NCI-H82 treated with DMSO at 0.1 percent for 48 hours (cell line): ENCODE measurements around the gene CYP1B1.
A peak's percentile ranks its signal among the peaks of the same experiment; 100 is the strongest.
"Not testable (repeated sequence)": the region's sequence is repeated elsewhere in the genome, so short reads cannot be mapped to it uniquely, and the experiment has no call there.

ENCODE experiments used
- DNase-seq: peaks from one replicate; lab custom pipeline; 2025; ENCODE audit not compliant: unreplicated experiment; lab: John Stamatoyannopoulos, UW

Gene CYP1B1

DNA sequence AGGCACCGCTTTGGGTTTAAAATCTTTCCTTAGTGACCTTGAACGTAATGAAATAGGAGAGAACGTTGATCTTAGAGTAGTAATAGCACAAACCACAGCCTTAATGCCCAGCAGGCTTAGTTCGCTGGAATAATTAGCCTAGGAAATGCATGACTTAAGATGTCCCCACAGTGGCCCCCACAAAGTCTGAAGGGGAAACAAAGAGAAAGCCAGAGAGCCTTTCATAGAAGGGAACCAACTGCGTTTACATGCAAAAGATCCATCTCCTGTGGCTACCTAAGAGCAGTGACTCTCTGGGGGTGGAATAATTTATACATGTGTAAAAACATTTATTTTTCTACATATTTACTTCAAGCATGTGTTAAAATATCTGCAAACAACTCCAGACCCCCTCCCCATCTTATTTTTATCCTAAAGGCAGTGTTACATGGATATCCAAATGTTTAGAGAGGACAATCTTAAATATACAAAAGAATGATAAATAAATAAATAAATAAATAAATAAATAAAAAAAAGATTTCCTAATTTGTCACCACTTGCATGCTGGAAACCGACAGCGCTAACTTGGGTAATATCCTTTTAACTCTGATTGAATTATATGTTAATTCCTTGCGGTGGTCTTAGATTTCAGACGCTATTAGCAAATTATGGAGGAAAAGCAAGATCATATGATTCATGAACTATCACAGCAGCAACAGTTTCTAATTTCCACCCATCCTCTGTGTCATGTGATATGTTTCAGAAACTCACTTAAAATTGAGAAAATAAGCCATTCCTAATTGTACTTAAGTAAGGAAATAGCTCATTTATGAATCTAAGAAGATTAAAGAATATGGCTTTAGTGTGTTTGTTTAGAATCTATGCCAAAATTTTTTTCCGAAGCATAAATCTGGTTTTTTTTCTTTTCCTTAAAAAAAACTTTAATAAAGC lies 23.4 kb upstream of the CYP1B1 start:
- peak; percentile 62 for DNase-seq

- DNase-seq = peak; percentile 32
Measured at GRCh38 chr2:38098421-38099098, 22.6 kb upstream of the CYP1B1 start.

DNA sequence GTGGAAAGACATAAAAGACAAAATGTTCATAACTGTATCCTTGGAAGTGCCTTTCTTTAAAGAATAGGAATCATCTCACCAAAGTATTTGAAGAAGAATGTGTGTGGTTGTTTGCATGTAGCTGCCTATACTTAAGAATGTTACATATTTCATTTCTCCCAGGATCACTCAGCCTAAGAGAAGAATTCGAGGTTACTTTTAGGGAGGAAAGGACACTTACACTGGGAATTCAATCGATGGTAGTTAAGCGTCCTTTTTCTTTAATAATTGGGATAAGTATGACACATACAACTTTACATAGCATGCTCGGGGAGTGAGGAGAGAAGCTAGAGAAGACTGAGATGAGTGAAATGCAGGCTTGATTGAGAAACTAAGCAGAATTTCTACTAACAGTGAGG lies 22.0 kb upstream of the CYP1B1 start:
- no peak for DNase-seq

- peak; percentile 54 for DNase-seq
Measured at GRCh38 chr2:38097258-38097987, 21.5 kb upstream of the CYP1B1 start.

GRCh38 chr2:38095996-38096861 lies 20.3 kb upstream of the CYP1B1 start:
- DNase-seq = peak; percentile 31

DNA sequence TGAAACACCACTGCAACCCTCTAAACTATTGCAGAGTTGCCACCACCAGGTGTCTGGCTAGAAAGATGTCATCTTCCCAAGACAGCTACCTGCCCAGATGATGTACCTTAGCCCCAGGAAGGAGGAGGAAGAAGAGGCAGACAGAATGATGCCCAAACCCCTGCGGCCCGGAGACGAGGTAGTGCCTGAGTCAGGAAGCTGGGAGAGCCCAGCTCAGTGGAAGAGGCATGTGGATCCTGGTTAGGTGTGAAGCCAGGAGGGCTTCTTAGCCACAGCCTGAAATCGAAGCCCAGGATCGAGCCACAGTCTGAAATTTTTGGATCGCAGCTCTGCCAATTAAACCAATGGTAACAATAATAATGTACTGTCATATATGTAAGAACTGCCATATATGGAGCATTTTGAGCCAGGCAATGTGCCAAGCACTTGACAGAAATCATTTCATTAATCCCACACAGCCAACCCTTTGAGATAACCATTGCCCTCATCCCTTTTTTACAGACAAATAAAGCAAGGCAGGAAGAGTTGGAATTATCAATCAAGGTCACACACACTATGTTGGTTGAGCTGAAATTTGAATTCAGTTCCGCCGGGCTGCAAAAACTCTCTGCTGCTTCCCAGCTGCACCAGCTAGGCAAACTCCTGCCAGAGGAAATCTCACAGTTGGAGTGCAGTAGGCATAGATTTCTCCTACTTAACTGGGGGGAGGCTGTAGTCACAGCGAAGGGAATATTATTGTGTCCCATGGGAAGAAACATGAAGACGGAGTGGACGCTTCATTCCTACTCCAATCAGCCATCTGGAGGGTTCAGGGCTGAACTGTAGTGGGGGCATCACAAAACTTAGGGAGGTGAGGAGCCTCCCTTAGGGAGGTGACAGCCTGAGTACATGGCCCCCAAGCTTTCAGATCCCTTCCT lies 19.4 kb upstream of the CYP1B1 start:
- no peak for DNase-seq

DNA sequence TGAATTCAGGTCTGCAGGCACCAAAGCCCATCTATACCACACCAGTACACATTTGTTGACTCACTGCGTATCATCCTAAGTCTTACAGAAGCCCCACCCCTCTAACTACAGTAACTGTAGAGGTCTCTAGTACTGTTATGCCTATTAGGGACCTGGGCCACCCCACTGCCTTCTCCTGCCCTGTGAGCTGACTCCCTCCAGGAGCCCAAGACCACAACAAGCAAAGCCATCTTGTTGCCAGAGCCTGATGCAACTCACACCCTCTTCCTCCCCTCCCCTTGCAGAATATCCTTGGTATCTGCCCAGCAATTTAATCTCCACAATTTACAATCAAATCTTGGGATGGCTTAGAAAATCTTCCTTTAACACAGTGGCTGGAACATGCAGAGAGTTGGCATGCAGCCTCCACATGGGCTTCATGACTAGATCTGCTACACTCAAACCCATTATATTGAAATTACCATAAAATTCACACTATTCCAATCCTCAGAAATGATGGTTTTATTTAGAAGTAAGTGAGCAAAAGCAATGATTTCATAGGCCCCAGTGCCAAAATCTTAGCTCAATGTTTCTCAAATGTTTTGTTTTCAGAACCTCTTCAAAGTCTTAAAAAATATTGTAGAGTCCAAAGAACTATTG lies 17.7 kb upstream of the CYP1B1 start:
- DNase-seq = no peak

DNA sequence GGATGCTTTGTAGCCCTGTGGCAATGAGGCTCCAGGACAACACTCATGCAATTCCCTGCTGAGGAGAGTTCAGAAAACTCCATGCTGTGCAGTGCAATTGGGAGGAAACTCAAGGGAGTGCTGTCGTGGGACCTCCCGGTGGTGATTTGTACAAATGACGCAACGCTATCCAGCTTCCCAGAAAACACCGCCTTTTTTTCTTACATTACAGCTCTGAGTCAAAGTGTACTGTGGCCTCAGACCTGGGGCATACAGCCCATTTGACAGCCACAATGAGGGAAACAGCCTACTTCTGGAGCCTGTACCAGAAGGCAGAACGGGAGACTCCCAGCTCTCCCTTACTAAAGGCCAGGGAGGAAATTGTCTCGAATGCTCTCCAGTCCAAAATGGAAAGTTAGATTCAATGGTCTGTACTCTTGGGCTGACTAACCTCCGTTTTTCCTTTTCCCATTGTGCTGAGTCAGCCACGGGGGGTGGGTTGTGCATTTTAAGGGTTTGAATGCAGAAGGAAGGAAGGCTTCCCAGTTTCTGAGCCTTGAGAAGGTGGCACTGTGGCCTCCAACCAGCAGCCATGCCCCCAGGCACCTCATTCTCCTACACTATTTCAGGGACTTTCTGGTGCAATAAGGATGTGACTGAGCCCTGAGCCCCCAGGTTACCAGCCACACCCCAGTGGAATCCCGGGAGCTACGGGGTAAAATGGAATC lies 16.4 kb upstream of the CYP1B1 start:
- DNase-seq = no peak

GRCh38 chr2:38091760-38092159 lies 15.8 kb upstream of the CYP1B1 start:
- peak; percentile 98 for DNase-seq

- DNase-seq = no peak
Measured at GRCh38 chr2:38090928-38091327, 15.0 kb upstream of the CYP1B1 start.

- not testable (repeated sequence) for DNase-seq
Measured at GRCh38 chr2:38090212-38090611, 14.3 kb upstream of the CYP1B1 start.

GRCh38 chr2:38085998-38086698 lies 10.2 kb upstream of the CYP1B1 start:
- DNase-seq = not testable (repeated sequence)

- DNase-seq = not testable (repeated sequence)
Measured at GRCh38 chr2:38084556-38084955, 8.6 kb upstream of the CYP1B1 start.

GRCh38 chr2:38082727-38083126 lies 6.8 kb upstream of the CYP1B1 start:
- not testable (repeated sequence) for DNase-seq

- DNase-seq = no peak
Measured at GRCh38 chr2:38080346-38080745, 4.4 kb upstream of the CYP1B1 start.

- DNase-seq = no peak
Measured at GRCh38 chr2:38079116-38080052, 3.4 kb upstream of the CYP1B1 start.

- DNase-seq = no peak
Measured at GRCh38 chr2:38077431-38077769, 1.4 kb upstream of the CYP1B1 start.
